HS-27A (cell line): Measurements from ENCODE around the gene HSDL2.

Experiments
- DNase-seq: peaks from one replicate; pipeline ENCODE4 v3.0.0-alpha.2; 2012; ENCODE audit warnings: low read depth, missing footprints

HSDL2 gene

DNA sequence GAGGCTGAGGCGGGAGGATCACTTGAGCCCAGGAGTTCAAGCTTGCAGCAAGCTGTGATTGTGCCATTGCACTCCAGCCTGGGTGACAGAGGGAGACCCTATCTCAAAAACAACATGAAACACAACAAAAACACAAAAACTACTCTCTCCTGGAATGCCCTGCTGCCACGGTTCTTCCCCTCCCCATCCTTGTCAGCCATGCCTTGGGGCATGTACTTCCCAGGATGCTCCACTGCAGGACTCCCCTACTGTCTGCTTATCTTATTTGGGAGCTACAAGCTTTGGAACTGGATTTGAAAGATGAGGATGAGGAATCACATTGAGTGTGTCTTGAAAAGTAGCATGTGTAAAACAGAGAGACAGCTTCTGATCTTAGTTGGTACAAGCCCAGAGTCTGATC lies 66.6 kb downstream of the HSDL2 start:
- DNase-seq: no peak

GRCh38 chr9:112447283-112447761 lies 67.4 kb downstream of the HSDL2 start:
- DNase-seq: no peak

GRCh38 chr9:112462855-112463254 lies 82.9 kb downstream of the HSDL2 start:
- DNase-seq: no peak

DNA sequence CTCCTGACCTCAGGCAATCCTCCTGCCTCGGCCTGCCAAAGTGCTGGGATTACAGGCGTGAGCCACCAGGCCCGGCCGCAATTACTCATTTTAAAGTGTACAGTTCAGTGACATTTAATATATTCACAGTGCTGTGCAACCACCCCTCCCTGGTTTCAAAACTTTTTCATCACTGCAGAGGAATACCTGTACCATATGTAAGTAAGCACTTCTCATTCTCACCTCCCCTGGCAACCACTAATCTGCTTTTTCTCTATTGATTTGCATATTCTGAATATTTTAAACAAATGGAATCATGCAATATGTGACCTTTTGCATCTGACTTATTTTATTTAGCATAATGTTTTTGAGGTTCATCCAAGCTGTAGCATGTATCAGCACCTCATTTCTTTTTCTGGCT lies 85.4 kb downstream of the HSDL2 start:
- DNase-seq: no peak

DNA sequence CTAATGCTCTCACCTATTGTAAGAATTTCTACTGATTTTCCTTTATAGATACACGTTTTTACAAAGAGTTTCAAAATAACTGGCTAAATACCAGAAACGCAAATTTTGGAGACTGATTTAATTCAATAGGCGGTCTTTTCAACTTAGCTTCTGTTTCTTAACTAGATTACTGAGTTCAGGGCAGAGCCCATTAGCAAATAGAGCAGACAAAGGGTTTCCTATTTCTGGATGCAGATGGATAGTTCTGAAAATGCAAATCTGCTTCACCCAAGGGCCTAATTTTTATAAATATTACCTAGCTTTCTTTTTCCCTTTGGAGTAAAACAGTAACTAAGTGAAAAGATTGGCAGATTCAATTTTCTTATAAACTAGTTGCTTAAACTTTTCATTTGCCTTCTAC lies 93.1 kb downstream of the HSDL2 start:
- DNase-seq: no peak

DNA sequence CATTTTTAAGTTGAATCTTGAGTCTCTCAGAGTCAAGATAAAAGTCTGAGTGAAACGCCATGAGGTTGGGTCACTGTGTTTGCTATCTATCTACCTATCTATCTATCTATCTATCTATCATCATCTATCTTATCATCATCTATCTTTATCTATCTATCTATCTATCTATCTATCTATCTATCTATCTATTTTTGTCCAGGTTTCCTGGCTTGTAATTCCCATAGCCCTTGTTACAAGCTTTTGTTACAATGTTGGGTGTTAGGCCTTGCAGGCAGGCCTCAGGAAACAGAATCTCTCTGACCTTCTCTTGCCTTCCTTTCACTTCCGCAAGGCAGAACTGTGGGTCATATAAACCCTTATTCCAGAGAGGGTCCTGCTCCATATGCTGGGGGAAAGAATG lies 94.1 kb downstream of the HSDL2 start:
- no peak for DNase-seq

- no peak for DNase-seq
Observed at GRCh38 chr9:112475318-112475717, 95.4 kb downstream of the HSDL2 start.

DNA sequence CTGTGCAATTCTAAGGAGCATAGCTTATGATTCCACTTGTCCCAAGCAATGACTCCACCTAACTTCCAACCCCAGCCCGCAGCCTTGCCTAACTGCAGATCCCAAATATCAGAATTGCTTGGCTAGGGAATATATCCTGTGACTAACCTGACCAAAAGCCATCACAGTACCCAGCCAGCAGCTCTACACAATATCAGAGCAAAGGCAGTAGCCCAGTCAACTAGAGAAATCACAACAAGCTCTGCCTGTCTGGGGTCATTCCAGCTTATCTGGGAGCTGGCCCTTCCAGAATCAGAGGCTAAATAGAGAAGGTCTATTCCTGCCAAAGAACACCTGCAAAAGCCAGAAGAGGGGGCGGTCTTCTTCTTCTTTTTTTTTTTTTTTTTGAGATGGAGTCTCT lies 97.4 kb downstream of the HSDL2 start:
- DNase-seq: no peak

- DNase-seq: no peak
Observed at GRCh38 chr9:112479221-112479620, 99.3 kb downstream of the HSDL2 start.

DNA sequence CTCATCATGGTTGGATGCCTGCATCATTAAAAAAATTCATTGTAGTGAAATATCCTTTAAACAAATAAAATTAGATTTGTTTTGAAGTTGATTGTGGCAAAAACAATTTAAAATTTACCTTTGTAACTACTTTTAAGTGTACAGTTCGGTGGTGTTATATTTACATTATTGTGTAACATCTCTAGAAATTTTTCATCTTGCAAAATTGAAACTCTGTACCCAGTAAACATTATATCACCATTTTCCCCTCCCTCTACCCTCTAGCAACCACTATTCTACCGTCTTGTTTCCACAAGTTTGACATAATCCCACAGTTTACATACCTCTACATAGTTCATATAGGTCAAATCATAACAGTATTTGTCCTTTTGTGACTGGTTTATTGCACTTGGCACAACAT lies 104.7 kb downstream of the HSDL2 start:
- DNase-seq: no peak

DNA sequence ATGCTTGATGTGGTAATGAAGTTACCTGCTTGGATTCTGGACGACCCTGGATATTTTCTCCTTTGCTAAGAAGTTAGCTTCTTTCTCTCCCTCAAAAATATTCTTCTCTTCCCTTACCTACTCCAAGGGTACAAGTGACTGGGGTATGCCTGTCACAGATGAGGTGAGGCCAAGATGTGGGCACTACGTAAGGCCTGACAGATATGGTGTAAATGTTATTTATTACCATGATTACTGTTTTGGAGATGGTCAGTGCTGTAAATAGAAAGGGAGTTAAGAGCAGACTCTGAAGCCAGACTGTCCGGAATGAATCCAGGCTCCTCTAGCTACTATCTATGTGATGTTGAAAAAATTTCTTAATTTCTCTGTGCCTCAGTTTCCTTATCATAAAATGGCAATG lies 105.7 kb downstream of the HSDL2 start:
- no peak for DNase-seq

DNA sequence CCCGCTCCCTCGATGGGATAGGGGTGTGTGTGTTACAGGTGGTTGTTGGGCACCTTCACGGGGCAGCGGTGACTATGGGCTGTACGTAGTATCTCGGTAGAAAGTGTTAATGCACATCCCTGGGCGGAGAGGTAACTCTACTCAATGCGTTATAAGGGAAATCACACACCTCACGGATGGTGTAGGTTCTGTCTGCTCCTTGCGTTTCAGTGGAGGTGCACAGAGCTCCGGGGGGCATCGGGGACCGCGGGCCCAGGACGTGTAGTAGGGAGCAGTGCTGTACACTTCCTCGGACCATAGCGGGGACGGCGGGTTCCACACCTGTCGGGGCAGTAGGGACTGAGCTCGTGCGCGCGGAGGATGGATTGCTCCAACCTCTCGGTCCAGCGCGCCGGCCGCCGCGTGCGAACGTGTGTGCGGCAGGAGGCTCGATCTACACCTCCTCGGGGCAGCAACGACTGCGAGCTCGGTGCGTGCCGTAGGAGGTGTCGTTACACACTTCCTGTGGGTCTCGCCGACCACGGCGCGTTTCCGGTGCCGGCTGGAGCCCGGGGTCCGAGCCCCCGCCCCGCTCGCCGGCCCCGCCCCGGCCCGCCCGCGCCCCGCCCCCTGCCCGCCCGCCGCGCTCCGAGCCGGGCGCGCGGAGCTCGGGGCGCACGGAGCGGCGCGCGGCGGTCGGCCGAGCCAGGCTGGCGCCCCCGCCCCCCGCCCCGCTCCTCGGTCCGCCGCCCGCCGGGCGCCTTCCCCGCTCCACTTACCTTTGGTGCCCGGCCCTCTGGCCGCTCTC lies 106.5 kb downstream of the HSDL2 start, which contains the start of gene KIAA1958:
Gene KIAA1958, plus strand, starts transcription at position 607 of the 787 bp plus-strand sequence. CDS start 87,254 bp downstream, outside the sequence.
- DNase-seq: peak; percentile 42

- peak; percentile 35 for DNase-seq
Observed at GRCh38 chr9:112487008-112487798, 107.3 kb downstream of the HSDL2 start.

DNA sequence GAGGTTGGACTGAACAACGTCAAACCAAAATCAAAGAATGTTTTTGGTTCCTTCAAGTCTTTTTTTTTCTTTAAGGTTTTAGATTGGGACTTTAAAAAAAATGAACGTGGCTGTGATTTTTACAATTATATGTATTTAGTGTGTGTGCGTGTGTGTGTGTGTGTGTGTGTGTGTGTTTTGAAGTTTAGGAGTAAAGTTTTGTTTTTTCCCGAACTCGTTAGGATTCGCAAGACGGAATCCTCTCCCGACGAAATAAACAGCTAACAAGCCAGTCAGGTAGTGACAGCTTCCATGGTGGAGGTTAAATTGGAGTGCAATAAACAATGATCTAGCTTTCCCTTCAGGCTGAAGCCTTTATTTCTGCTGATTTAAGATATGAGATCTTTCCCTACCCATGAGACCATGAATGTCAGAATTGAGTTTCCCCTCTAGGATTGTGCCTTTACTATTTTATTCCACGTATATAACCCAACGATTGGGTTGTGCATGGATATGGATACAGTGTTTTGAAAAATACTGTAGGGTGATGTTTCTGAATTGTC lies 108.0 kb downstream of the HSDL2 start:
- DNase-seq: no peak

DNA sequence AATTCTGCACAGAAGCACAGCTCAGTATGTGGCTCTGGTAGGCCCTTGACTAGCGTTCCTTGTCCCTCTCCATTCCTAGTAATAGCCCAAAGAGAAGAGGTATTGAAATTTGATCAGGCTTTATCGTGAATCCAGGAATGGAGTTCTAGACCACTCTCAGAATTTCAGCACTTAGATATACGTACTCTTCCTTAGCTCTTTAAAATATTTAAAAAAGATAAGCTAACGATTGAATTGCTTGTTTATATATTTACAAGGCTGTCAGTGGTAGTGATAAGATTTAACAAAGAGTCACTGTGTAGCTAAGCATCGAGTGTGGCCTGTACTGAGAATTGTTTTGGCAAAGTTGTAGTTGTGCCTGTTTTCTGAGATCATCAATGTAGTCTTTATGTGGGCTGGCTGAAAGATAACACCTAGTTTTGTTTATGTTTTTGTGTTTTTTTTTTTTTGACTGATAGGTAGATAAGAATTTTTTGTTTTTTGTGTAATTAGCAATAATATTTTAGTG lies 109.2 kb downstream of the HSDL2 start:
- DNase-seq: no peak

GRCh38 chr9:112489876-112490666 lies 110.2 kb downstream of the HSDL2 start:
- no peak for DNase-seq

GRCh38 chr9:112493393-112494137 lies 113.7 kb downstream of the HSDL2 start:
- DNase-seq: no peak

DNA sequence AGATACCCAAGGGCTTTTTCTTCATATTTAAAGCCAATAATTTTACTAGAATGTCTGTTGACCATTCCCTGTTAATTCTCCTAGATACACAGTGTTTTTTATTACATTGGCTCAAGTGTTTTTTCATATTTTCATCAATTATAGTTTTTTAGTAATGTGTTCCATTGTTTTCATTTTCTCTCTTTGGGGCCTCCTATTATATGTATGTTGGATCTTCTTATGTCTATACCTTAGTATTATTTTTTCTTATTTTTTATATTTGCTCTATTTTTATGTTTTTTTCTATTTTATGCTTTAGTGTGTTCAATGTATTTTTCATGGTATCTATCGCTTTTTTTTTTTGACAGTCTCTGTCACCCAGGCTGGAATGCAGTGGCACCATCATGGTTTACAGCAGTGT lies 114.2 kb downstream of the HSDL2 start:
- no peak for DNase-seq

GRCh38 chr9:112495614-112496013 lies 115.7 kb downstream of the HSDL2 start:
- no peak for DNase-seq

- DNase-seq: no peak
Observed at GRCh38 chr9:112496074-112496722, 116.3 kb downstream of the HSDL2 start.

GRCh38 chr9:112500842-112501241 lies 120.9 kb downstream of the HSDL2 start:
- no peak for DNase-seq
